GM19238 (cell line): ENCODE data around the gene KPNA4.
"Not testable (repeated sequence)": the region's sequence is repeated elsewhere in the genome, so short reads cannot be mapped to it uniquely, and the experiment has no call there.

ENCODE experiments used
- DNase-seq: peaks from one replicate; pipeline ENCODE4 v3.0.0; 2011; ENCODE audit warnings: low spot score; ENCODE audit not compliant: insufficient read length

KPNA4 gene

DNA sequence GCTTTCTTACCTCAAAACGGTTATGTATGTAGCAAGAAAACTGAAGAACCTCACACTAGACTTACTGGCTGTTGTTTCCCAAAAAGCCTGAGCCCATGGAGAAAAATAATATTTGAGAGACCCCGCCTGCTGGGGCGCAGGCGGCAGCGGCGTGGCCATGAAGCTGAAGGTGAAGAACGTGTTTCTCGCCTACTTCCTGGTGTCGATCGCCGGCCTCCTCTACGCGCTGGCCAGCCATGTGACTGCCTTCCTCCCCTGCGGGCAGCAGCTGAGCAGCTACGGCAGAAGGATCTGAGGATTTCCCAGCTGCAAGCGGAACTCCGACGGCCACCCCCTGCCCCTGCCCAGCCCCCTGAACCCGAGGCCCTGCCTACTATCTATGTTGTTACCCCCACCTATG, 113.1 kb downstream of the KPNA4 start:
- not testable (repeated sequence) for DNase-seq

DNA sequence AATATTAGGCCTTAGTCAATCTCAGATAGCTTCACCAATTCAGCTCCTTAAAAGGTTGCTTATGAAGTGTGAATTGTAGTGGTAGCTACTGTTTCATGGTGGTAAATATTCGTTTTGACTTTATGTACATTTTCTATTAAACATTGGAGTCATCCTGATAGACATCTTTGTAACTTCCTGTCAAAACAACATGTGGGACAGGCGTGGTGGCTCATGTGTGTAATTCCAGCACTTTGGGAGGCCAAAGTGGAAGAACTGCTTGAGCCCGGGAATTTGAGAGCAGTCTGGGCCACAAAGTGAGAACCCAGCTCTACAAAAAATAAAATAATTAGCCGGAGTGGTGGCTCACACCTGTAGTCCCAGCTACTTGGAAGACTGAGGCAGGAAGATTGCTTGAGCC, 113.8 kb downstream of the KPNA4 start:
- no peak for DNase-seq

DNA sequence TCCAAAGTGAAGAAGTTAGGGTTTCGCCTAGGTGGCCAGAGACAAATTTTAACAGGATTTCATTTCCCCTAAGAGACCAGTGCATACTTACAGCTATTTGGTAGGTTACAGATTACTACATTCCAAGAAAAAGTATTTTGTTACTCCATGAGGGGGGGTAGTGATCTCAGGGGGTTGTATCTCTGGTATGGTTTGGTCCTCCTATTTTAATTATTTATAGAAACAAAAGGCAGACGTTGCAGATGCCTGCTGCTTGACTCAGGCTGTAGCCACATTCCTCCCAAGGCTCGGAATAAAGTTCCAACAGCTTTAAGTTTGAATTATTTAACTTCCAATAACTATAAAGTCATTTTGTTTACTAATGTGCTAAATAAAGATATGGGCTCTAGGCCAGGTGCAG, 114.5 kb downstream of the KPNA4 start:
- no peak for DNase-seq

DNA sequence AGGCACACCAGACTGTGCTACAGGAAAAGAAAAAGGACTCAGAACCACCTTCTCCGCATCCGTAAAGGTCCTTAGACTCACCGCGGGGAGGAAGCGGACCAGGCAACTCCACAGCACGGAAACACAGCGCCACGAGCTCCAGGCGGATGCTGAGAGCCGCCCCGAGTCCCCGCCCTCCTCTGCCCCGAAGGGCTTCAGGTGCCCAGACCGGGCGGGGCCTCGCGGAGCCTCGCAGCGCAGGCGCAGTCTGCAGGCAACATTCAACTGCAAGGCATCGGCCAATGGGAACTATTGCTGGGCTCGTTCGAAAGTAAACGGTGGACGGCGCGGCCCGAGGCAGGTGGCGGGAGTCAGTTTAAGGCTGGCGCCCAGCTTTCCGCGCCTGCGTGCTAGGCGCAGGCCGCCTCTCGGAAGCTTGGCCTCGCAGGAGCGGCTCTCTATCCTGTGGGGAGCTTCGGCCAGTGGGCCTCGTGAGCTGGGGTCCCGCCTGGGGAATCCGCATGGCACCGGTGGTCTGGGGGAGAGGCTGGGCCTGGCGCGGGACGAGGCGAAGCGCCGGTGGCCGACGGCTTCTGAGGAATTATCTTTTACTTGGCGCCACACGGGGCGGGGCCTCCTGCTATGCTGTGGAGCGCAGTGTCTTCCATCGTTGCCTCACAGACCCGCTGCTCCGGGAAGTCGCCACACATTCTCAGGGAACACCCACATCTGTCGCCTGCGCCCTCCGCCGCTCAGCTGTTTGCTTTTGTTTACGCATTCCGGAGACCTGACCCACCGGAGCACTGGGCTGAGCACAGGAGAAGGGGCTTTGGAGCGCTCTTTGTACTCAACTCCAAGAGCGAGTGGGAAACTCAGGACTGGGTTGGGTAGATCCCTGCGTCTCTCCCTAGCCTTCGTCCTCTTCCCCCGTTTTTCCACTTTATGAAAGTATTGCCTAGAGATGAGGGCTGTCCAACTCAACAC, 115.5 kb downstream of the KPNA4 start, which contains the start of gene TRIM59:
TSS of gene TRIM59 (minus strand) at position 151 of the 963 bp plus-strand sequence. CDS start 10,603 bp downstream, outside the sequence.
- DNase-seq: peak; percentile 99

DNA sequence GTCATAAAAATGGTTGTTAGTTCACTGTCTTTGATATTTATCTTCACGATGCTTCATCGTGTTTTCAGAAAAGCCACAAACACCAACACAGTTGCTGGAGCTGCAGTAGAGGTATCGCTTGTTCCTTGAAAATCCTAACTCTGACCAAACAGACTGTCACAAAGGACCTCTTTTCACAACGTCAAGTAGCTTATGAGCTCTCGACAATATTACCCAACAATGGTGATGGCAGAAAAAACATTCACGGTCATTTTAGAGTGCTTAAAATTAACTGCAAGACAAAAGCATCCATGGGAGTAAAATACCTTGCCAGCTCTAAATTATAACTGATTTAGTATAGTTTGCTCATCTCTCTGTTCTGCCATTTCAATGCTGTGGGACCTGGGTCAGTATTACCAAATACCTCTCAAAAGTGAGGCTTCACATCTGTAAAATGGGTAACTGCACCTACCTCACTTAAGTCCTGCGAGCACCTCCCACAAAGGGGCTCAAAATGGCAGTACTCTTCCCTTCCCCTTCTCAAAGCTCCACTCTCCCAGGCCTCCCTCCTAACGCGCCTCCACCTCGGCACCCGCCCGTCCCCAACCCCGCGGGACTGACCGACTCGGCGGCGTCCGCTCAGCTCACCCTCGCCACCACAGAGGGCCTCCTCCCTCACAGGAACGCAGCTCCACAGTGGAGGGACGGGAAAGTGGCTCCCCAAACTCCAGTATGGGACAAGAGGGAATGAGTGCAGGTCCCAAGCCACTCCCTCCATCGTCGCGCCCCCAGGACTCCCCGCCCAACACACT, 116.3 kb downstream of the KPNA4 start:
- no peak for DNase-seq

DNA sequence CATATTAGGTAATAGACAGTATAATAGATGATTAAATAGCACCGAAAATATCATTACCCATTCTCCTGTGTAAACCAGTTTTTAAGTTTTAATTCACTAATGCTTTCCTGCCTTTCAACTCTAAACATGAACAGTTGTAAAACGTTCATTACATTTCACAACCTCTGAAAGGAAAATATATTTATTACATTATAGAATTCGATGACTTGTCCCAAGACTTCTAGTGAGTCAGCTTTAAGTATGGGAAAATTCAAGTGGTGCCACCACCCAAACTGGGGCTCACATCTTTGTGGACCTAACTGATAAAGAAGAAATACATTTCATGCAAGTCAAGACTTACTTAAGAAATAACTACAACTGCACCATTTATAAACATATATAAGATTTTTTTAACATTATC, 117.8 kb downstream of the KPNA4 start:
- no peak for DNase-seq

DNA sequence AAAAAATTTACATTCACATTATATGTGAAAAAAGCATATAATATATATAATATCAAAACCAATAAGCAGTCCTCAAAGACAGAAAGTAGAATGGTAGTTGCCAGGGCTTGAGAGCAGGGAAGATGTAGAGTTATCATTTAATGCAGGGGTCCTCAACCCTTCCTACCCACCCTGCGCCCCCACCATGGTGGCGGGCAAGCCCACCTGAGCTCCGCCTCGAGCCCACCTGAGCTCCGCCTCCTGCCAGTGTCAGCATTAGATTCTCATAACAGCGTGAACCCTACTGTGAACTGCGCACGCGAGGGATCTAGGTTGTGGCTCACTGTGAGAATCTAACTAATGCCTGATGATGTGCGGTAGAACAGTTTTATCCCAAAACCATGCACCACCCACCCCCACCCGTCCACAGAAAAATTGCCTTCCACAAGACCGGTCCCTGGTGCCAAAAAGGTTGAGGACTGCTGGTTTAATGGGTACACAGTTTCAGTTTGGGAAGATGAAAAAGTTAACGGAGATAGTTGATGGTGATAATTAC, 118.8 kb downstream of the KPNA4 start:
- DNase-seq: no peak

DNA sequence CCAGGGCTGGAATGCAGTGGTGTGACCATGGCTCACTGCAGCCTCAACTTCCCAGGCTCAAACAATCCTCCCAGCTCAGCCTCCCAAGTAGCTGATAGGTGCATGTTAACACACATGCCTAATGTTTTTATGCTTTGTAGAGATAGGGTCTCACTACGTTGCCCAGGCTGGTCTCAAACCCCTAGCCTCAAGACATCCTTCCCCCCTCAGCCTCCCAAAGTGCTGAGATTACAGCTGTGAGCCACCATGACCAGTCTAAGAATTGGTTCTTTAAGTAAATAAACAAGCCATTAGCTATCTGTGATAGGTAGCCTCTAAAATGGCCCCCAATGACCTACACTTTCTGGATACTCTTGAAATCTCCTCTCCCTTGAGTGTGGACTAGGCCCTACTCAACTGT, 119.5 kb downstream of the KPNA4 start:
- no peak for DNase-seq
